HepG2 (cell line): Measurements from ENCODE around the gene MXRA8. TPM values are rescaled to one million over a fixed set of nuclear protein-coding genes. Genes with fewer than 3 reads are reported as not detected.

Experiments used
- ATAC-seq: fragments of 200-7000 bp; cut with Tn5 transposase; 3 replicates; pipeline ENCODE4 v1.9.1; 2020; ENCODE audit warnings: mild to moderate bottlenecking, moderate library complexity
- BruUV-seq: library from RNA; stranded (reverse); fragments of 400-500 nt; replicated peaks from 2 replicates; lab custom pipeline; 2021; lab: Mats Ljungman, UMichigan
- CTCF ChIA-PET: fragments of 300-600 bp; formaldehyde crosslinking; extraction: SDS; loops from one replicate; lab custom pipeline; 2021; ENCODE audit warnings: low total read pairs, inconsistent platforms, low intra/inter-chr PET ratio; lab: Yijun Ruan, JAX
- POLR2A ChIA-PET: fragments of 350-600 bp; sonication (Branson Sonifier 250); formaldehyde crosslinking; loops from one replicate; lab custom pipeline; 2020; ENCODE audit warnings: antibody characterized with exemption, inconsistent platforms; lab: Yijun Ruan, JAX
- DNase-seq: peaks from one replicate; pipeline ENCODE4 v3.0.0-alpha.2; 2015; ENCODE audit warnings: low spot score
- FAIRE-seq: peaks from 3 replicates; lab custom pipeline; 2011; peaks lifted over from hg19 to GRCh38; lab: Jason Lieb, UNC
- H2AFZ ChIP-seq: one replicate; pipeline ENCODE4 v1.6.1; 2011; ENCODE audit warnings: low read length, inconsistent platforms
- H3K27ac ChIP-seq: fragments of 300-600 bp; 3 replicates; pipeline ENCODE4 v1.8.0; 2011; ENCODE audit warnings: mixed run types, mild to moderate bottlenecking, mixed read lengths, low read length, inconsistent platforms; ENCODE audit not compliant: insufficient read depth; ENCODE audit errors: extremely low read length
- H3K27me3 ChIP-seq, 2 experiments: fragments of 200-600 bp in 1 of 2; 2 replicates in 1 of 2; 3 replicates in 1 of 2; pipeline versions ENCODE4 v1.6.0 to v1.8.0; 2011; ENCODE audit warnings: low read length in 2 of 2, mild to moderate bottlenecking in 2 of 2, moderate library complexity in 2 of 2, inconsistent platforms in 1 of 2; ENCODE audit not compliant: insufficient read depth in 2 of 2, control insufficient read depth in 1 of 2
- H3K36me3 ChIP-seq, 2 experiments: fragments of 200-600 bp in 1 of 2; replicated peaks in 1 of 2; 2 replicates in 1 of 2; 3 replicates in 1 of 2; pipeline versions ENCODE4 v1.5.1 to v1.8.0; 2011; ENCODE audit warnings: low read length in 2 of 2, inconsistent platforms in 1 of 2; ENCODE audit not compliant: insufficient read depth in 2 of 2, control insufficient read depth in 1 of 2
- H3K4me1 ChIP-seq: 2 replicates; pipeline ENCODE4 v1.5.1; 2012; ENCODE audit warnings: low read length, inconsistent platforms; ENCODE audit not compliant: insufficient read depth
- H3K4me2 ChIP-seq: 2 replicates; pipeline ENCODE4 v1.6.0; 2011; ENCODE audit warnings: low read depth, low read length, inconsistent platforms
- H3K4me3 ChIP-seq, 3 experiments: fragments of 200-600 bp in 1 of 3; sonication (generic), shearing (Covaris generic) in 1 of 3; replicated peaks in 1 of 3; 2 replicates each; pipeline ENCODE4 v1.5.1; 2011 to 2016; ENCODE audit warnings: low read length in 3 of 3, inconsistent platforms in 2 of 3, low read depth in 2 of 3, mild to moderate bottlenecking in 2 of 3, control low read depth in 1 of 3, mixed read lengths in 1 of 3; ENCODE audit not compliant: insufficient read depth in 1 of 3
- H3K79me2 ChIP-seq: one replicate; pipeline ENCODE4 v1.6.1; 2011; ENCODE audit warnings: low read length, inconsistent platforms; ENCODE audit not compliant: insufficient read depth
- H3K9ac ChIP-seq: 2 replicates; pipeline ENCODE4 v1.6.0; 2011; ENCODE audit warnings: mild to moderate bottlenecking, low read depth, low read length, inconsistent platforms; ENCODE audit not compliant: insufficient read depth
- H3K9me3 ChIP-seq: 2 replicates; pipeline ENCODE4 v1.5.1; 2012; ENCODE audit warnings: mild to moderate bottlenecking, low read length
- H4K20me1 ChIP-seq: 2 replicates; pipeline ENCODE4 v1.6.0; 2011; ENCODE audit warnings: inconsistent platforms, mild to moderate bottlenecking, low read length, moderate library complexity; ENCODE audit not compliant: insufficient read depth
- CENPX ChIP-seq: sonication (generic); formaldehyde crosslinking; IDR thresholded peaks from 2 replicates; pipeline ENCODE4 v1.9.0; 2021; ENCODE audit warnings: mild to moderate bottlenecking, missing genetic modification reagents, moderate library complexity
- HOXA5 ChIP-seq: sonication (generic); formaldehyde crosslinking; IDR thresholded peaks from 2 replicates; pipeline ENCODE4 v1.4.0; 2020; ENCODE audit warnings: missing genetic modification reagents
- HOXA9 ChIP-seq: sonication (generic); formaldehyde crosslinking; IDR thresholded peaks from 2 replicates; pipeline ENCODE4 v1.8.1; 2022; ENCODE audit warnings: missing genetic modification reagents, mild to moderate bottlenecking, moderate library complexity, borderline replicate concordance
- MEF2D ChIP-seq: sonication (generic); formaldehyde crosslinking; IDR thresholded peaks from 2 replicates; pipeline ENCODE4 v1.5.1; 2020; ENCODE audit warnings: mild to moderate bottlenecking, missing genetic modification reagents
- STAT5B ChIP-seq: sonication (generic); formaldehyde crosslinking; IDR thresholded peaks from 2 replicates; pipeline ENCODE4 v1.4.0; 2020; ENCODE audit warnings: missing genetic modification reagents
- TOPORS ChIP-seq: sonication (generic); formaldehyde crosslinking; IDR thresholded peaks from 2 replicates; pipeline ENCODE4 v1.8.0; 2023; ENCODE audit warnings: mild to moderate bottlenecking, missing genetic modification reagents
- ZC3H4 ChIP-seq: sonication (generic); formaldehyde crosslinking; IDR thresholded peaks from 2 replicates; pipeline ENCODE4 v1.4.0; 2020; ENCODE audit warnings: missing genetic modification reagents, borderline replicate concordance
- WGBS: methylation state at CpG from one replicate; pipeline ENCODE4 v1.1.6; 2017; ENCODE audit warnings: low lambda C conversion rate; 5-methylcytosine and 5-hydroxymethylcytosine counted together
- in situ Hi-C: cut with HindIII; loops from 2 replicates; pipeline ENCODE4 v1.10.0; 2017; ENCODE audit warnings: low pct_unique_long_range_greater_than_20kb; ENCODE audit not compliant: extremely low pct_ligation_motif_present
- intact Hi-C: fragments of 100-400 bp; cut with micrococcal nuclease; formaldehyde crosslinking; loops from one replicate; pipeline ENCODE4 v1.10.0; 2022; ENCODE audit not compliant: unreplicated experiment
- polyA plus RNA-seq, 8 experiments: library from polyadenylated mRNA; depleted of rRNA in 3 of 8; stranded (reverse) in 7 of 8; unstranded in 1 of 8; fragments of >200 nt; fragmentation: Illumina TruSeq in 4 of 8; extraction: Trizol in 4 of 8; gene quantifications; 2 replicates each; pipeline versions ENCODE4 v1.2.1 to v1.2.3, GENCODE V29; 2011 to 2016; ENCODE audit warnings: low read depth in 4 of 8, missing spikeins in 1 of 8, mixed read lengths in 1 of 8; ENCODE audit not compliant: insufficient read depth in 1 of 8
- total RNA-seq, 5 experiments: library from RNA; depleted of rRNA; stranded (reverse); fragments of >200 nt; fragmentation: Illumina TruSeq; extraction: Trizol; gene quantifications; 2 replicates each; pipeline ENCODE4 v1.2.3, GENCODE V29; 2016; ENCODE audit warnings: low read depth in 1 of 5
- TF ChIP-seq, protein P1 (sequence below): sonication (generic); formaldehyde crosslinking; IDR thresholded peaks from 2 replicates; pipeline ENCODE4 v1.8.1; 2023; ENCODE audit warnings: missing genetic modification reagents, inconsistent platforms, borderline replicate concordance
- TF ChIP-seq, protein P2 (sequence below): sonication (generic); formaldehyde crosslinking; IDR thresholded peaks from 2 replicates; pipeline ENCODE4 v1.4.0; 2020; ENCODE audit warnings: missing genetic modification reagents
- TF ChIP-seq, protein P3 (sequence below): sonication (generic); formaldehyde crosslinking; IDR thresholded peaks from 2 replicates; pipeline ENCODE4 v1.4.0; 2020; ENCODE audit warnings: low read depth, mild to moderate bottlenecking, missing genetic modification reagents
- TF ChIP-seq, protein P4 (sequence below): sonication (generic); formaldehyde crosslinking; IDR thresholded peaks from 2 replicates; pipeline ENCODE4 v1.4.0; 2020; ENCODE audit warnings: missing genetic modification reagents, borderline replicate concordance

MXRA8 gene
- total and polyA plus RNA-seq, 2 of the 13 experiments (the other 11 are each of a cell fraction or from before 2014, with no cell fraction given): 19.8 to 44.8 TPM

DNA sequence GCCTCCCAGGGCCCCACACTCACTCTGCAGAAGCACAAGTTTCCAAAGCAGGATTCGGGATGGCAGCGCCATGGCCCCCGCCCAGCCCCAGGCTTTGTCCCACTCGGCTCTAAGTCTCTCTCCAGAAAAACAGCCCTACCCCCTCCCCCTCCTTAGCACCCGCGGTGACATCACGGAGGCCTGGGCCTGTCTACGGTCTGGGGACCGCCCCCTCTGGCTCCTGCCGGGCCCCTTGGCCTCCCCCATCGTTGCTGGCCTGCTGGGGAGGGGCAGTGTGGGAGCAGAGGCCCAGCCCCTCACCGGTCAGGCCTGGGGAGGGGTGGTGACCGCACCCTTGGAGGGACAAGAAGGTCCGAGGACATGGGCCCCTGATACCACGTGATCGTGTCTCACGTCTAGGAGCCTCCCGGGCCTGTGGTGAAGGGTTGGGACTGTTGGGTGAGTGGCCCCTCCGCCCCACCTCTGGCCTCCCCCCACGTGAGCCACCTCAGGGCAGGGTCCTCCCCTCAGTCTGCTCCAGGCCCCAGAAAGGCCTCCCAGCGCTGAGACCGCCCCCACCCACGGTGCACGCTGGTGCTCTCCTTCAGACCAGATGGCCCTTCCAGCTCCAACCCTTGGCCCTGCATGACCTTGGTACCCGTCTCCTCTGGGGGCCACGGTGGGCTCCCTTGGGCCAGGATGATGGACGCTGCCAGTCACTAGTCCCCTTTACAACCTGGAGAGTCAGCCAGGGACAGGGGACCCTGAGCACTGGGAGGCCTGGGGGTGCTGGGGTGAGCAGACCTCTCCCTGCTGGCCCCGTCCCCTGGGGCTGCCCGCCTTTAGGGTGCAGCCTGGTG lies at the start of gene MXRA8 (continued):
- TF ChIP-seq, protein P1, sequence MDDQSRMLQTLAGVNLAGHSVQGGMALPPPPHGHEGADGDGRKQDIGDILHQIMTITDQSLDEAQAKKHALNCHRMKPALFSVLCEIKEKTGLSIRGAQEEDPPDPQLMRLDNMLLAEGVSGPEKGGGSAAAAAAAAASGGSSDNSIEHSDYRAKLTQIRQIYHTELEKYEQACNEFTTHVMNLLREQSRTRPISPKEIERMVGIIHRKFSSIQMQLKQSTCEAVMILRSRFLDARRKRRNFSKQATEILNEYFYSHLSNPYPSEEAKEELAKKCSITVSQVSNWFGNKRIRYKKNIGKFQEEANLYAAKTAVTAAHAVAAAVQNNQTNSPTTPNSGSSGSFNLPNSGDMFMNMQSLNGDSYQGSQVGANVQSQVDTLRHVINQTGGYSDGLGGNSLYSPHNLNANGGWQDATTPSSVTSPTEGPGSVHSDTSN (CRISPR knock-in tag): no peak
- TF ChIP-seq STAT5B (CRISPR knock-in tag) (no peak), HOXA9 (CRISPR knock-in tag) (no peak)
- TF ChIP-seq, protein P2, sequence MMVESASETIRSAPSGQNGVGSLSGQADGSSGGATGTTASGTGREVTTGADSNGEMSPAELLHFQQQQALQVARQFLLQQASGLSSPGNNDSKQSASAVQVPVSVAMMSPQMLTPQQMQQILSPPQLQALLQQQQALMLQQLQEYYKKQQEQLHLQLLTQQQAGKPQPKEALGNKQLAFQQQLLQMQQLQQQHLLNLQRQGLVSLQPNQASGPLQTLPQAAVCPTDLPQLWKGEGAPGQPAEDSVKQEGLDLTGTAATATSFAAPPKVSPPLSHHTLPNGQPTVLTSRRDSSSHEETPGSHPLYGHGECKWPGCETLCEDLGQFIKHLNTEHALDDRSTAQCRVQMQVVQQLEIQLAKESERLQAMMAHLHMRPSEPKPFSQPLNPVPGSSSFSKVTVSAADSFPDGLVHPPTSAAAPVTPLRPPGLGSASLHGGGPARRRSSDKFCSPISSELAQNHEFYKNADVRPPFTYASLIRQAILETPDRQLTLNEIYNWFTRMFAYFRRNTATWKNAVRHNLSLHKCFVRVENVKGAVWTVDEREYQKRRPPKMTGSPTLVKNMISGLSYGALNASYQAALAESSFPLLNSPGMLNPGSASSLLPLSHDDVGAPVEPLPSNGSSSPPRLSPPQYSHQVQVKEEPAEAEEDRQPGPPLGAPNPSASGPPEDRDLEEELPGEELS (CRISPR knock-in tag): no peak

DNA sequence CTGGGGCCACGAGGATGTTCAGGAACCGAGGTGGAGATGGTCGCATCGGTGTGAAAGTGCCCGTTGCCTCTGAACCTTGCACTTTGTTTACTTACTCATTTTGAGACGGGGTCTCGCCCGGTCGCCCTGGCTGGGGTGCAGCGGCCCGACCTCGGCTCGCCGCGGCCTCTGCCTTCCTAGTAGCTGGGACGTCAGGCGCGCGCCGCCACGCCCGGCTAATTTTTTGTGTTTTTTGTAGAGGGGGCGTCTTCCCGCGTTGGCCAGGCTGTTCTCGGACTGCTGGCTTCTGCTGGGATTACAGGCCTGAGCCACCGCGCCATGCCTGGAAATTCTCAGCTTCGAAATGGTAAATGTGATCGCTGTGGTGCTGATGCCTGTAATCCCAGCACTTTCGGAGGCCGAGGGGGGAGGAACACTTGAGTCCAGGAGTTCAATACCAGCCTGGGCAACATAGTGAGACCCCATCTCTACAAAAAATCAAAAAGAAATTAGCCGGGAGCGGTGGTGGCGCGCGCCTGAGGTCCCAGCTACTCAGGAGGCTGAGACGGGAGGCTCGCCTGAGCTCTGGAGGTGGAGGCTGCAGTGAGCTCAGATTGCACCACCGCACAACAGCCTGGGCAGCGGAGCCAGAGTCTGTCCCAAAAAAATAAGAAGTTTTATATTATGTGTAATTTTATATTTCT lies 49.4 kb upstream of the MXRA8 start:
- WGBS: 6% methylated on average over 15 of the region's 41 CpGs
- Histone ChIP-seq H3K4me2 (peak overlapping the region; percentile 81), H2AFZ (no peak overlapping the region), H3K79me2 (peaks cover 38% of the 10 kb centered on the region), H3K27ac (peak overlapping the region; percentile 91), H3K27me3 (no peaks in the 10 kb centered on the region), H3K9ac (peak overlapping the region; percentile 96), H3K9me3 (no peaks in the 10 kb centered on the region), H3K4me1 (peaks cover 42% of the 10 kb centered on the region), H4K20me1 (peaks cover 18% of the 10 kb centered on the region; the same call in 1 of the 2 replicates), H3K4me3 (peak overlapping the region; percentile 81 to 89 (median 87)), H3K36me3 (peaks cover 5 to 12% of the 10 kb centered on the region in 2 experiments; a peak in 3 of 5 replicates)
- ChIA-PET CTCF (interaction anchor here (1.3 kb wide), 1 partner anchor 33 kb away, joined by 3 read pairs; no protein-coding TSS in a partner anchor), POLR2A (interaction anchor here (0.7 to 12.4 kb wide), 15 partner anchors 8 to 104 kb away, joined by 3 to 355 read pairs (median 4); partner anchors contain the start of genes ANKRD65, AURKAIP1, CCNL2 and VWA1)
- no peak for FAIRE-seq
- DNase-seq: no peak
- no TSS peak for BruUV-seq
- in situ Hi-C loops (no loop called here), intact Hi-C loops (loop anchor here (5.0 kb wide), 1 partner anchor 35 kb away; no protein-coding TSS in a partner anchor)
- peak; percentile 39 for ATAC-seq
- TF ChIP-seq CENPX (CRISPR knock-in tag) (0 out of 2 replicates have a peak, but pooled peaks have one; percentile 9), HOXA5 (CRISPR knock-in tag) (0 out of 2 replicates have a peak, but pooled peaks have one; percentile 16), ZC3H4 (no peak), TOPORS (CRISPR knock-in tag) (peak; percentile 8), MEF2D (CRISPR knock-in tag) (0 out of 2 replicates have a peak, but pooled peaks have one; percentile 8)
- TF ChIP-seq, protein P3, sequence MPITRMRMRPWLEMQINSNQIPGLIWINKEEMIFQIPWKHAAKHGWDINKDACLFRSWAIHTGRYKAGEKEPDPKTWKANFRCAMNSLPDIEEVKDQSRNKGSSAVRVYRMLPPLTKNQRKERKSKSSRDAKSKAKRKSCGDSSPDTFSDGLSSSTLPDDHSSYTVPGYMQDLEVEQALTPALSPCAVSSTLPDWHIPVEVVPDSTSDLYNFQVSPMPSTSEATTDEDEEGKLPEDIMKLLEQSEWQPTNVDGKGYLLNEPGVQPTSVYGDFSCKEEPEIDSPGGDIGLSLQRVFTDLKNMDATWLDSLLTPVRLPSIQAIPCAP (CRISPR knock-in tag): no peak
- TF ChIP-seq, protein P4, sequence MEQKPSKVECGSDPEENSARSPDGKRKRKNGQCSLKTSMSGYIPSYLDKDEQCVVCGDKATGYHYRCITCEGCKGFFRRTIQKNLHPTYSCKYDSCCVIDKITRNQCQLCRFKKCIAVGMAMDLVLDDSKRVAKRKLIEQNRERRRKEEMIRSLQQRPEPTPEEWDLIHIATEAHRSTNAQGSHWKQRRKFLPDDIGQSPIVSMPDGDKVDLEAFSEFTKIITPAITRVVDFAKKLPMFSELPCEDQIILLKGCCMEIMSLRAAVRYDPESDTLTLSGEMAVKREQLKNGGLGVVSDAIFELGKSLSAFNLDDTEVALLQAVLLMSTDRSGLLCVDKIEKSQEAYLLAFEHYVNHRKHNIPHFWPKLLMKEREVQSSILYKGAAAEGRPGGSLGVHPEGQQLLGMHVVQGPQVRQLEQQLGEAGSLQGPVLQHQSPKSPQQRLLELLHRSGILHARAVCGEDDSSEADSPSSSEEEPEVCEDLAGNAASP: no peak
